Measurements from ENCODE around the gene NUP85. TPM values are rescaled to one million over a fixed set of nuclear protein-coding genes. Genes with fewer than 3 reads are reported as not detected.

Gene NUP85
- total and polyA plus RNA-seq, 2 experiments from 2014 or later = 59.4 to 114 TPM

GRCh38 chr17:75241502-75241901 lies 36.0 kb downstream of the NUP85 start (continued):
- TF ChIP-seq, protein P1, sequence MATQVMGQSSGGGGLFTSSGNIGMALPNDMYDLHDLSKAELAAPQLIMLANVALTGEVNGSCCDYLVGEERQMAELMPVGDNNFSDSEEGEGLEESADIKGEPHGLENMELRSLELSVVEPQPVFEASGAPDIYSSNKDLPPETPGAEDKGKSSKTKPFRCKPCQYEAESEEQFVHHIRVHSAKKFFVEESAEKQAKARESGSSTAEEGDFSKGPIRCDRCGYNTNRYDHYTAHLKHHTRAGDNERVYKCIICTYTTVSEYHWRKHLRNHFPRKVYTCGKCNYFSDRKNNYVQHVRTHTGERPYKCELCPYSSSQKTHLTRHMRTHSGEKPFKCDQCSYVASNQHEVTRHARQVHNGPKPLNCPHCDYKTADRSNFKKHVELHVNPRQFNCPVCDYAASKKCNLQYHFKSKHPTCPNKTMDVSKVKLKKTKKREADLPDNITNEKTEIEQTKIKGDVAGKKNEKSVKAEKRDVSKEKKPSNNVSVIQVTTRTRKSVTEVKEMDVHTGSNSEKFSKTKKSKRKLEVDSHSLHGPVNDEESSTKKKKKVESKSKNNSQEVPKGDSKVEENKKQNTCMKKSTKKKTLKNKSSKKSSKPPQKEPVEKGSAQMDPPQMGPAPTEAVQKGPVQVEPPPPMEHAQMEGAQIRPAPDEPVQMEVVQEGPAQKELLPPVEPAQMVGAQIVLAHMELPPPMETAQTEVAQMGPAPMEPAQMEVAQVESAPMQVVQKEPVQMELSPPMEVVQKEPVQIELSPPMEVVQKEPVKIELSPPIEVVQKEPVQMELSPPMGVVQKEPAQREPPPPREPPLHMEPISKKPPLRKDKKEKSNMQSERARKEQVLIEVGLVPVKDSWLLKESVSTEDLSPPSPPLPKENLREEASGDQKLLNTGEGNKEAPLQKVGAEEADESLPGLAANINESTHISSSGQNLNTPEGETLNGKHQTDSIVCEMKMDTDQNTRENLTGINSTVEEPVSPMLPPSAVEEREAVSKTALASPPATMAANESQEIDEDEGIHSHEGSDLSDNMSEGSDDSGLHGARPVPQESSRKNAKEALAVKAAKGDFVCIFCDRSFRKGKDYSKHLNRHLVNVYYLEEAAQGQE (IDR thresholded peaks at IDR 0.05; ENCODE audit: unreplicated experiment) = no peak
- no peak for TF ChIP-seq ZNF114 (CRISPR knock-in tag; IDR thresholded peaks at IDR 0.05)
- no peak for TF ChIP-seq NANOG (IDR thresholded peaks at IDR 0.05; ENCODE audit: borderline replicate concordance)
- TF ChIP-seq EZH2 (IDR thresholded peaks at IDR 0.05; ENCODE audit: low read depth, unreplicated experiment) = no peak
- TF ChIP-seq, protein P2, sequence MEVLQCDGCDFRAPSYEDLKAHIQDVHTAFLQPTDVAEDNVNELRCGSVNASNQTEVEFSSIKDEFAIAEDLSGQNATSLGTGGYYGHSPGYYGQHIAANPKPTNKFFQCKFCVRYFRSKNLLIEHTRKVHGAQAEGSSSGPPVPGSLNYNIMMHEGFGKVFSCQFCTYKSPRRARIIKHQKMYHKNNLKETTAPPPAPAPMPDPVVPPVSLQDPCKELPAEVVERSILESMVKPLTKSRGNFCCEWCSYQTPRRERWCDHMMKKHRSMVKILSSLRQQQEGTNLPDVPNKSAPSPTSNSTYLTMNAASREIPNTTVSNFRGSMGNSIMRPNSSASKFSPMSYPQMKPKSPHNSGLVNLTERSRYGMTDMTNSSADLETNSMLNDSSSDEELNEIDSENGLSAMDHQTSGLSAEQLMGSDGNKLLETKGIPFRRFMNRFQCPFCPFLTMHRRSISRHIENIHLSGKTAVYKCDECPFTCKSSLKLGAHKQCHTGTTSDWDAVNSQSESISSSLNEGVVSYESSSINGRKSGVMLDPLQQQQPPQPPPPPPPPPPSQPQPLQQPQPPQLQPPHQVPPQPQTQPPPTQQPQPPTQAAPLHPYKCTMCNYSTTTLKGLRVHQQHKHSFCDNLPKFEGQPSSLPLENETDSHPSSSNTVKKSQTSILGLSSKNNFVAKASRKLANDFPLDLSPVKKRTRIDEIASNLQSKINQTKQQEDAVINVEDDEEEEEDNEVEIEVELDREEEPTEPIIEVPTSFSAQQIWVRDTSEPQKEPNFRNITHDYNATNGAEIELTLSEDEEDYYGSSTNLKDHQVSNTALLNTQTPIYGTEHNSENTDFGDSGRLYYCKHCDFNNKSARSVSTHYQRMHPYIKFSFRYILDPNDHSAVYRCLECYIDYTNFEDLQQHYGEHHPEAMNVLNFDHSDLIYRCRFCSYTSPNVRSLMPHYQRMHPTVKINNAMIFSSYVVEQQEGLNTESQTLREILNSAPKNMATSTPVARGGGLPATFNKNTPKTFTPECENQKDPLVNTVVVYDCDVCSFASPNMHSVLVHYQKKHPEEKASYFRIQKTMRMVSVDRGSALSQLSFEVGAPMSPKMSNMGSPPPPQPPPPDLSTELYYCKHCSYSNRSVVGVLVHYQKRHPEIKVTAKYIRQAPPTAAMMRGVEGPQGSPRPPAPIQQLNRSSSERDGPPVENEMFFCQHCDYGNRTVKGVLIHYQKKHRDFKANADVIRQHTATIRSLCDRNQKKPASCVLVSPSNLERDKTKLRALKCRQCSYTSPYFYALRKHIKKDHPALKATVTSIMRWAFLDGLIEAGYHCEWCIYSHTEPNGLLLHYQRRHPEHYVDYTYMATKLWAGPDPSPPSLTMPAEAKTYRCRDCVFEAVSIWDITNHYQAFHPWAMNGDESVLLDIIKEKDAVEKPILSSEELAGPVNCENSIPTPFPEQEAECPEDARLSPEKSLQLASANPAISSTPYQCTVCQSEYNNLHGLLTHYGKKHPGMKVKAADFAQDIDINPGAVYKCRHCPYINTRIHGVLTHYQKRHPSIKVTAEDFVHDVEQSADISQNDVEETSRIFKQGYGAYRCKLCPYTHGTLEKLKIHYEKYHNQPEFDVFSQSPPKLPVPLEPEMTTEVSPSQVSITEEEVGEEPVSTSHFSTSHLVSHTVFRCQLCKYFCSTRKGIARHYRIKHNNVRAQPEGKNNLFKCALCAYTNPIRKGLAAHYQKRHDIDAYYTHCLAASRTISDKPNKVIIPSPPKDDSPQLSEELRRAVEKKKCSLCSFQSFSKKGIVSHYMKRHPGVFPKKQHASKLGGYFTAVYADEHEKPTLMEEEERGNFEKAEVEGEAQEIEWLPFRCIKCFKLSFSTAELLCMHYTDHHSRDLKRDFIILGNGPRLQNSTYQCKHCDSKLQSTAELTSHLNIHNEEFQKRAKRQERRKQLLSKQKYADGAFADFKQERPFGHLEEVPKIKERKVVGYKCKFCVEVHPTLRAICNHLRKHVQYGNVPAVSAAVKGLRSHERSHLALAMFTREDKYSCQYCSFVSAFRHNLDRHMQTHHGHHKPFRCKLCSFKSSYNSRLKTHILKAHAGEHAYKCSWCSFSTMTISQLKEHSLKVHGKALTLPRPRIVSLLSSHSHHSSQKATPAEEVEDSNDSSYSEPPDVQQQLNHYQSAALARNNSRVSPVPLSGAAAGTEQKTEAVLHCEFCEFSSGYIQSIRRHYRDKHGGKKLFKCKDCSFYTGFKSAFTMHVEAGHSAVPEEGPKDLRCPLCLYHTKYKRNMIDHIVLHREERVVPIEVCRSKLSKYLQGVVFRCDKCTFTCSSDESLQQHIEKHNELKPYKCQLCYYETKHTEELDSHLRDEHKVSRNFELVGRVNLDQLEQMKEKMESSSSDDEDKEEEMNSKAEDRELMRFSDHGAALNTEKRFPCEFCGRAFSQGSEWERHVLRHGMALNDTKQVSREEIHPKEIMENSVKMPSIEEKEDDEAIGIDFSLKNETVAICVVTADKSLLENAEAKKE (CRISPR knock-in tag; IDR thresholded peaks at IDR 0.05) = no peak
- TF ChIP-seq CREB1 (CRISPR knock-in tag; IDR thresholded peaks at IDR 0.05; ENCODE audit: low read depth) = no peak

Data from GM23338 (cell line).